HG02852 (cell line): Measurements from ENCODE around the gene GRM3.

Source experiments
- ATAC-seq: cut with Tn5 transposase; IDR thresholded peaks from one replicate; pipeline ENCODE4 v1.9.1; 2021; ENCODE audit warnings: mild to moderate bottlenecking, moderate library complexity; ENCODE audit not compliant: unreplicated experiment

Gene GRM3

DNA sequence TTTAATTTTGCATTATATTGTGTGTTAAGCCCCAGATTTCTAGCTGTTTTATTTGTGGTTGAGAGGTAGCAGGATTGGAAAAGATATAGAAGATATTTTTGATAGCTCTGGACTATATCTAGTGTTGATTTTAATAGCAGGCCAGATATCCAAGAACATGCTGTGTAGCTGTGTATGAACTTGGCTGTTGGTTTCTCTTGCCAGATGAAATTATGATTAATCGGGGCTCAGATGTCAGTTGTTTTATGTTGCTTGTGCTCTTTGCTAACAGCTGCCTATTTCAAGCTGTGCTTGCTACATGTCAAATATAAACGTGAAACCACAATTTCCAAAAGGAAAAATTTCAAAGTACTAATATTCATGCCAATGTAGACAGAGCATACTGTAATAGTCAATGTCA, 141.1 kb downstream of the GRM3 start:
- ATAC-seq = no peak

GRCh38 chr7:86785641-86786040, 141.9 kb downstream of the GRM3 start:
- ATAC-seq = peak; percentile 79

- ATAC-seq = no peak
Measured at GRCh38 chr7:86786376-86786775, 142.7 kb downstream of the GRM3 start.

DNA sequence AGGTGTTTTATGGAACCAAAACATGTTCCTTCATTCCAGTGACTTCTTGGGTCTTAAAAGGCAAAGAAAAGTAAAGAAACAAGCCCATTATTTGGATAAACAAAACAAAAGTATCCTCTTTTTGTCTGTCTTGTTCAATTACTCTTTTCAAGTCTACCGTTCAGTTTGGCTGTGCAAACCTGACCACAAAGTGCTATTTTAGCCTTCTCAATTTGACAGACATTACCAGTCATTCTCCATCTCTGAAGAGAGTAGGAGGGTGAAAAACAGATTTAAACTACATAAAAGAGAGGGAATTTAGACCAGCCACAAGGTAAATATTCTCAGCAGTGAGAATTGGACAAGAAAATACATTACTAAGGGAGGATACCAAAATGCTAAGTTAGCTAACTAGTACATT, 145.2 kb downstream of the GRM3 start:
- peak; percentile 60 for ATAC-seq

DNA sequence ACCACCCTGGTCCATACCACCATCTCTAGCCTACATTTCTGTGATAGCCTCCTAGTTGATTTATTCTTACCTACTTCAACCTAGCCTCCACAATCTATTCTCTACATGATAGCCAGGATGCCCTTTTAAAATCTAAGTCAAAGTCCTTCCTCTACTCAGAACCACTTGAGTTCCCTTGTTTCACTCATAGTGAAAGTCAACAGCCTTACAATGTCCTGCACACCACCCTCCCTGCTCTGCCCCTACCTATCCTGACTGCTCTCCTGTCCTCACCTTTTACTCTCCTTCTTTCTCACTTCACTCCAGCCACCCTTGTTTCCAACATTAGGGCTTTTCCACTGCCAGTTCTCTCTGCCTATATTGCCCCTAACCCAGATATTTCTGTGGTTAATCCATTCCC, 146.7 kb downstream of the GRM3 start:
- ATAC-seq = peak; percentile 61

DNA sequence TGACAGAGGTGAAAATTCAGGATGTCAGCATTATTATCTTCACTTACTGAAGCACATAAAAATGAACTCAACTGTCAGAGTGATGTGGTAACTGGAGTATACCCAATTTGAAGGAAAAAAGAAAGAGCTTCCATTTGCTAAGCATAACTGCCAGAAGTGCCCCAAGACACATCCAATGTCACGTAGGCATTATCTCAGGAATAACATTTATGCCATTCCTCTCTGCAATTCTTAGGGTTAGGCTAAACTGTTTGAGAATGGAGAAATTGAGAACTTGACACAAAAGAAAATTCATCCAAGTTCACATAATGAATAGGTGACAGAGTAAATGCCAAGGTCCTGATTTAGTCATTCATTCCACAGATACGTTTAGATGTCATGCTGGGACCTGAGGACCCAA, 148.6 kb downstream of the GRM3 start:
- no peak for ATAC-seq

- no peak for ATAC-seq
Measured at GRCh38 chr7:86793136-86793535, 149.4 kb downstream of the GRM3 start.

DNA sequence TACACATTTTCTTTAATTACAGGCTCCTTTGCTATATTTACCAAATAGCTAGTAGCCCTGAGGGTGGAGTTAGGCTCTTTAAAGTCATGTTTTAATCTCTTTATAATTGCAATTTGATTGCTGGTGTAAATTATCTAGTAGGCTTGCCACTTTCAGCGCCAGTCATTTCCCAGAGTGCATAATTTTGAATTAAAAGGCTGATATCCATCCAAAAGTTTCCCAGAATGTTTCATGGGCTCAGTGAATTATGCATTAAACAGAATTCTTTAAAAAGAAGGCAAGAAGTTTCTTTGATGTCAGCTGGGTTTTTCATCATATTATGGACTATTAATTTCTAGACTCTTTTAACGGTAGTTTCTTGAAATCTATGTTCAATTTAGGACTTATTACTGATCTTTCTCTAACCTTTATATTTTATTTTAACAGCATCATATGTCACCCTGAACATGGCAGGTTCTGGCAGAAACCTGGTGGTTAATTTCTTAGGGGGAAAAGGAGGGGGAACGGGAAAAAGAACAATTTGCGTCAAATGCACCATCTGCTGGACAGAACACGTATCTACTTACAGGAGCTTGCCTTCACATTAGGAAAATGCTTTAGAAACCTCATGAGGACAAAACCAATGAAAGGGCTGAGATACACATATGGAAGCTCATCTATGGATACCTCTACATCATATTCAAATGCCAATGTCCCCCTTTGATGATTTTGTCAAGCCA, 171.1 kb downstream of the GRM3 start:
- peak; percentile 68 for ATAC-seq

- ATAC-seq = no peak
Measured at GRCh38 chr7:86815556-86815955, 171.8 kb downstream of the GRM3 start.

GRCh38 chr7:86818903-86819302, 175.2 kb downstream of the GRM3 start:
- no peak for ATAC-seq

- ATAC-seq = no peak
Measured at GRCh38 chr7:86823769-86824168, 180.1 kb downstream of the GRM3 start.

DNA sequence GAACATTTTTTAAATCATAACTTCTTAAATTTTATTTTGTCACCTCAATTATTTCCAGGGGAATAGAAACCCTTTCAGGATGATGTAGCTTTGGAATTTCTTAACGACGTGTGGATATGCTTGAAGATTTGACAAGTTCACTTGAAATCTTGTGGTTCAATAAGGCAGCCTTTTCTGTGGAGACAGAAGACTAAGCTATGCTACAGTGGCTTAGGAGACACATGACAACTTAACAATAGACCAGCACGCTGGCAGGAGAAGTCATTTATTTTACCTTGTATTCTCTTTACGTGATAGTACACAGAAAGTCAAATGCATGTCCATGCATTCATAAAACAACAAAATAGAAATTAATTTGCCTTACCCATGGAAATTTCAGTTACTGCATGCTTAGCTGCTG, 181.6 kb downstream of the GRM3 start:
- ATAC-seq = no peak

DNA sequence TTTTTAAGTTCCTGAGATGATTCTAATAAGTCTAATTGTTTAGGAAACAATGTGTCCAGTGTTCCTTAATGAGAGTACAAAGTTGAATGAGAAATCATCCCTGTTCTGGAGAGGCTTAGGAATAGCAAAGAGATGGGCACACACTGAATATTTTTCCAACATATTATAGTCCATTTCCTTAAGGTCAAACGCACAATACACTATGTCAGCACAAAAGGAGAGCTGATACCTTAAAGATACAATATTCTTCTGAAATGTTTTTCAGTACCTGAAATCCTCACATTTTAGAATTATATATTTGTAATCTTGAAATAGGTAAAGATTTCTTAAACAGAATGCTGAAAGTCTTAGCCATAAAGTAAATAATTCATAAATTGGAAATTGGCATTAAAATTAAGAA, 183.2 kb downstream of the GRM3 start:
- ATAC-seq = no peak

GRCh38 chr7:86833360-86833759, 189.7 kb downstream of the GRM3 start:
- ATAC-seq = no peak

DNA sequence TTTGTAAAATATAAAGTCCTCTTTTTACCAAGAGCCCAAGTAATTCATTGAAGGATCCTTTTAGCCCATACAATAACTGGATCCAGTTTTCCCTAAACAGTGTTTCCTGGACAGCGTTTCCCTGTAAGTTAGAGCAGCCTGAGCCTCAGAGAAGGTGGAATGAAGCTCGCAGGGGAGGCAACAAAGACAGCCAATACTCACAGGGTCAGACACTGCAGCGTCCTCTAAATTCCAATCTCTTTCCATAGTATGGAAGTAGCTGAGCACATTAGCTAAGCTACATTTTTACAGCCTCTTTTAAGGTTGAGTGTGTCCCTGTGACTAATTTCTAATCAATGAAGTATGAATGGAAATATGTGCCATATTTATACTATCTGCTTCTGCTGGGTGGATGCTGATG, 193.5 kb downstream of the GRM3 start:
- ATAC-seq = no peak

DNA sequence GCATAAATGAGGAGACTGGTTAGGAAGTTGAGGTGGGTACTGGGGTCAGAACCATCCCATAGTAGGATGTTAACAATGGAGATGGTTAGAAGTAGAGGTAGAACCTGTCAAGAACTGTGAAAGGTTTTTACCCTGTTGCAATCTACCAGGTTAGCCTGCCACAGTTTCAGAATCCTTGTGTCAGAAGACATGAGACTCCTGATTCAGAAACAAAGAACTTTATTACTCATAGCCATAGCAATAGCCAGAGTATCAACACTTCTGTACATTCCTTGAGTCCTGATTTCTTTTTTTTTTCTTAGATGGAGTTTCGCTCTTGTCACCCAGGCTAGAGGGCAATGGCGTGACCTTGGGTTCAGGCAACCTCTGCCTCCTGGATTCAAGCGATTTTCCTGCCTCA, 200.9 kb downstream of the GRM3 start:
- peak; percentile 82 for ATAC-seq

GRCh38 chr7:86846494-86847190, 202.9 kb downstream of the GRM3 start:
- ATAC-seq = no peak

DNA sequence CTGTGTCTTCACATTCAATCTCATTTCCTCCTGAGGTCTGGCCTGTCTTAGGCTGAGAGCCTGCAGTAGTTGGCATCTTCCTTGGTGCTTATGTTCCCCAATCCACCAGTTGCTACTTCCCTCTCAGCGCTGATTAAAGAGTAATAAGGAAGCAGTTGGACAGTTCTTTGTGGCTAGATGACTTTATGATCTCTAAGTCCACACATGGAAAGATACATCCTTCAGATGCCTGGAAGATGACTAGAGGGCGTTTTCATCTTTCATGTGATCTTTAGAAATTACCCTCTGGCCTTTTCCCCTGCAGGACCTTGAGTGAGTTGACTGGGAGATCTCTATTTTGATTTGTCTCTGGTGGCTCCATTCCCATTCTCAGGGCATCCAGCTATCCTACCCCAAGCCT, 204.5 kb downstream of the GRM3 start:
- ATAC-seq = no peak

GRCh38 chr7:86851566-86851965, 207.9 kb downstream of the GRM3 start:
- ATAC-seq = no peak

DNA sequence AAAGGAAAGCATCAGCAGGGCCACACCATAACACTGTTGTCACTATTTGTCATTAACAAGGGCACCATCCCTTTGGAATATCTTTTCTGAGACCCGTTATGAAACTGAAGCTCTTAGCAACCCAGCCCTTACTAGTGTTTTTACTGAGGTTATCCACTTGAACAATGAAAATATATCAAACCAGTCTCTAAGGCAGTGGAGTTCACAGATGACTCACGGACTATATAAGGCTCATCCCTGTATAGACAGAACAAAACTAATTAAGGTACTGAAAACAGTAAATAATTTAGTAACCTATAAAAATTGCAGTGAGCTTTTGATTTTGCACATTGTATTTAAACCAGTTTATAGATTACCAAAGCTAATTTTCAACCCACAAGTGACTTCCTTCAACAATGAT, 219.7 kb downstream of the GRM3 start:
- ATAC-seq = peak; percentile 74

GRCh38 chr7:86867163-86867762, 223.6 kb downstream of the GRM3 start:
- ATAC-seq = no peak

GRCh38 chr7:86876146-86876545, 232.4 kb downstream of the GRM3 start:
- no peak for ATAC-seq
